ENCODE measurements around the gene ABCG2.

DNA sequence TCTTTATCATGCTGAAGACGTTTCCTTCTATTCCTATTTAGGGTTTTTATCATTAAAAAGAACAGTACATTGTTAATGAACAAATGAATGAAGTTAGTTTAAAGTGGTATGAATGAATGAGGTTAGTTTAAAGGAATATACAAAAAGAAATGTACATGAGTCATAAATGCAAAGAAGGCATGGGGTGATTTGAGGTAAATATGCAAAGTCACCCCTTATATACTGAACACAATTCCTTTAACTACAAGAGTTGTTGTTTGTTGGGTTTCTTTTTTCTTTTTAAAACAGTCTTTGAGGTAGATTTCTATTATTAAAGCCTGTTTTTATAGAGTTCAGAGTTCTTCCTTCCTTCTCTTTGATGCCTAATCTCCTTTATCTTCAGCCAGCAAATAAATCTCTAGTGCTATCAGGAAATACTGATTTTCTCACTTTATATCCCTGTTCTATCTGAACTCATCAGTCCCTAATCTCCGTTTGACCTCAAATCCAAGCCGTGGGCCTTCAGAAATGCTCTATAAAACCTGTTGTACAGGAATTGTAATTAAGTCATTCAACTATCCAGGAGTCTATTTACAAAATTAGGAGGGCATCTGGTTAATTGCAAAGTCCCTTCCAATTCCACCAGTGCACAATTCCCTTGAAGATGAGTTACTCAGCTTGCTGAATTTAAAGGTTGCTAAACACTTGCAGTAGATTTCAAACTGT is 31.6 kb upstream of the ABCG2 start:
- TF ChIP-seq CTCF (IDR thresholded peaks at IDR 0.05) (no peak), POLR2A (IDR thresholded peaks at IDR 0.05) (no peak)

Data from testis (tissue), 2 donors.